Measurements from ENCODE around the gene CALN1.

CALN1 gene

GRCh38 chr7:72078301-72078700 lies 333.8 kb downstream of the CALN1 start:
- Histone ChIP-seq H3K4me1 (ENCODE audit: control insufficient read depth, insufficient read depth, low read depth, low read length) (no peaks in the 10 kb centered on the region), H4K8ac (ENCODE audit: low read length) (no peak overlapping the region), H3K27ac (ENCODE audit: low read length, poor library complexity, severe bottlenecking) (no peak overlapping the region), H2BK12ac (ENCODE audit: low read length in 2 of 2) (no peak overlapping the region), H3K9ac (ENCODE audit: low read length) (no peak overlapping the region), H2BK5ac (ENCODE audit: low read depth, low read length, poor library complexity, severe bottlenecking) (no peak overlapping the region), H3K4me3 (ENCODE audit: insufficient read depth in 1 of 2, low read depth in 1 of 2, low read length in 2 of 2) (no peak overlapping the region), H2BK120ac (ENCODE audit: low read depth, low read length) (no peak overlapping the region), H3K23ac (ENCODE audit: low read length in 2 of 2) (no peak overlapping the region), H4K91ac (ENCODE audit: low read length) (no peak overlapping the region), H3K4ac (ENCODE audit: low read depth in 1 of 2, low read length in 2 of 2) (no peak overlapping the region), H3K27me3 (ENCODE audit: control insufficient read depth in 1 of 2, insufficient read depth in 1 of 2, low read length in 2 of 2) (peaks cover 0 to 12% of the 10 kb centered on the region in 2 experiments), H3K9me3 (ENCODE audit: control insufficient read depth, low read length) (peaks cover 21% of the 10 kb centered on the region), H2AK5ac (ENCODE audit: low read length, severe bottlenecking) (no peak overlapping the region), H3K4me2 (ENCODE audit: low read length, poor library complexity, severe bottlenecking) (no peak overlapping the region), H3K14ac (ENCODE audit: low read length in 2 of 2) (no peak overlapping the region), H3K18ac (ENCODE audit: low read depth in 1 of 2, low read length in 2 of 2) (no peak overlapping the region), H2AFZ (ENCODE audit: low read depth, low read length) (no peak overlapping the region), H3K79me1 (replicated peaks; ENCODE audit: low read length, poor library complexity, severe bottlenecking) (no peaks in the 10 kb centered on the region), H3K36me3 (ENCODE audit: control insufficient read depth in 1 of 2, insufficient read depth in 2 of 2, low read depth in 1 of 2, low read length in 2 of 2) (no peaks in the 10 kb centered on the region), H2BK15ac (ENCODE audit: low read depth, poor library complexity, severe bottlenecking) (no peak overlapping the region)
- no peak for DNase-seq
- WGBS: 92% methylated on average over 8 of the region's 8 CpGs

GRCh38 chr7:72077786-72078185 lies 334.4 kb downstream of the CALN1 start:
- peaks cover 0 to 12% of the 10 kb centered on the region in 2 experiments for H3K27me3 ChIP-seq (ENCODE audit: control insufficient read depth in 1 of 2, insufficient read depth in 1 of 2, low read length in 2 of 2)
- H2BK15ac ChIP-seq (ENCODE audit: low read depth, poor library complexity, severe bottlenecking): no peak overlapping the region
- H3K79me1 ChIP-seq (replicated peaks; ENCODE audit: low read length, poor library complexity, severe bottlenecking): no peaks in the 10 kb centered on the region
- no peaks in the 10 kb centered on the region for H3K36me3 ChIP-seq (ENCODE audit: control insufficient read depth in 1 of 2, insufficient read depth in 2 of 2, low read depth in 1 of 2, low read length in 2 of 2)
- no peak overlapping the region for H2BK120ac ChIP-seq (ENCODE audit: low read depth, low read length)
- H3K23ac ChIP-seq (ENCODE audit: low read length in 2 of 2): no peak overlapping the region
- no peak overlapping the region for H4K8ac ChIP-seq (ENCODE audit: low read length)
- H3K4me1 ChIP-seq (ENCODE audit: control insufficient read depth, insufficient read depth, low read depth, low read length): no peaks in the 10 kb centered on the region
- no peak overlapping the region for H3K4me3 ChIP-seq (ENCODE audit: insufficient read depth in 1 of 2, low read depth in 1 of 2, low read length in 2 of 2)
- H4K91ac ChIP-seq (ENCODE audit: low read length): no peak overlapping the region
- H3K4me2 ChIP-seq (ENCODE audit: low read length, poor library complexity, severe bottlenecking): no peak overlapping the region
- no peak overlapping the region for H3K9ac ChIP-seq (ENCODE audit: low read length)
- no peak overlapping the region for H2BK5ac ChIP-seq (ENCODE audit: low read depth, low read length, poor library complexity, severe bottlenecking)
- 65% methylated on average over 4 of the region's 4 CpGs for WGBS
- H2AK5ac ChIP-seq (ENCODE audit: low read length, severe bottlenecking): no peak overlapping the region
- no peak overlapping the region for H3K14ac ChIP-seq (ENCODE audit: low read length in 2 of 2)
- H3K4ac ChIP-seq (ENCODE audit: low read depth in 1 of 2, low read length in 2 of 2): no peak overlapping the region
- H2BK12ac ChIP-seq (ENCODE audit: low read length in 2 of 2): no peak overlapping the region
- H3K18ac ChIP-seq (ENCODE audit: low read depth in 1 of 2, low read length in 2 of 2): no peak overlapping the region
- peaks cover 21% of the 10 kb centered on the region for H3K9me3 ChIP-seq (ENCODE audit: control insufficient read depth, low read length)
- H3K27ac ChIP-seq (ENCODE audit: low read length, poor library complexity, severe bottlenecking): no peak overlapping the region
- no peak overlapping the region for H2AFZ ChIP-seq (ENCODE audit: low read depth, low read length)
- DNase-seq: no peak

- Histone ChIP-seq H2BK15ac (ENCODE audit: low read depth, poor library complexity, severe bottlenecking) (no peak overlapping the region), H3K27ac (ENCODE audit: low read length, poor library complexity, severe bottlenecking) (no peak overlapping the region), H2BK12ac (ENCODE audit: low read length in 2 of 2) (no peak overlapping the region), H2AFZ (ENCODE audit: low read depth, low read length) (no peak overlapping the region), H3K9me3 (ENCODE audit: control insufficient read depth, low read length) (peaks cover 42% of the 10 kb centered on the region), H2AK5ac (ENCODE audit: low read length, severe bottlenecking) (no peak overlapping the region), H3K36me3 (ENCODE audit: control insufficient read depth in 1 of 2, insufficient read depth in 2 of 2, low read depth in 1 of 2, low read length in 2 of 2) (no peaks in the 10 kb centered on the region), H2BK5ac (ENCODE audit: low read depth, low read length, poor library complexity, severe bottlenecking) (no peak overlapping the region), H3K18ac (ENCODE audit: low read depth in 1 of 2, low read length in 2 of 2) (no peak overlapping the region), H4K8ac (ENCODE audit: low read length) (no peak overlapping the region), H3K4me1 (ENCODE audit: control insufficient read depth, insufficient read depth, low read depth, low read length) (no peaks in the 10 kb centered on the region), H3K14ac (ENCODE audit: low read length in 2 of 2) (no peak overlapping the region), H3K4me3 (ENCODE audit: insufficient read depth in 1 of 2, low read depth in 1 of 2, low read length in 2 of 2) (no peak overlapping the region), H3K79me1 (replicated peaks; ENCODE audit: low read length, poor library complexity, severe bottlenecking) (no peaks in the 10 kb centered on the region), H4K91ac (ENCODE audit: low read length) (no peak overlapping the region), H2BK120ac (ENCODE audit: low read depth, low read length) (no peak overlapping the region), H3K27me3 (ENCODE audit: control insufficient read depth in 1 of 2, insufficient read depth in 1 of 2, low read length in 2 of 2) (no peaks in the 10 kb centered on the region), H3K4ac (ENCODE audit: low read depth in 1 of 2, low read length in 2 of 2) (no peak overlapping the region), H3K9ac (ENCODE audit: low read length) (no peak overlapping the region), H3K23ac (ENCODE audit: low read length in 2 of 2) (no peak overlapping the region), H3K4me2 (ENCODE audit: low read length, poor library complexity, severe bottlenecking) (no peak overlapping the region)
- DNase-seq: no peak
Observed at GRCh38 chr7:72072901-72073300, 339.2 kb downstream of the CALN1 start.

- DNase-seq: no peak
- Histone ChIP-seq H2BK12ac (ENCODE audit: low read length in 2 of 2) (no peak overlapping the region), H2AFZ (ENCODE audit: low read depth, low read length) (no peak overlapping the region), H3K27me3 (ENCODE audit: control insufficient read depth in 1 of 2, insufficient read depth in 1 of 2, low read length in 2 of 2) (no peaks in the 10 kb centered on the region), H2AK5ac (ENCODE audit: low read length, severe bottlenecking) (no peak overlapping the region), H3K4me2 (ENCODE audit: low read length, poor library complexity, severe bottlenecking) (no peak overlapping the region), H3K18ac (ENCODE audit: low read depth in 1 of 2, low read length in 2 of 2) (no peak overlapping the region), H3K27ac (ENCODE audit: low read length, poor library complexity, severe bottlenecking) (no peak overlapping the region), H2BK15ac (ENCODE audit: low read depth, poor library complexity, severe bottlenecking) (no peak overlapping the region), H2BK5ac (ENCODE audit: low read depth, low read length, poor library complexity, severe bottlenecking) (no peak overlapping the region), H3K4me1 (ENCODE audit: control insufficient read depth, insufficient read depth, low read depth, low read length) (no peaks in the 10 kb centered on the region), H3K9ac (ENCODE audit: low read length) (no peak overlapping the region), H3K14ac (ENCODE audit: low read length in 2 of 2) (no peak overlapping the region), H2BK120ac (ENCODE audit: low read depth, low read length) (no peak overlapping the region), H3K4ac (ENCODE audit: low read depth in 1 of 2, low read length in 2 of 2) (no peak overlapping the region), H4K91ac (ENCODE audit: low read length) (no peak overlapping the region), H4K8ac (ENCODE audit: low read length) (no peak overlapping the region), H3K36me3 (ENCODE audit: control insufficient read depth in 1 of 2, insufficient read depth in 2 of 2, low read depth in 1 of 2, low read length in 2 of 2) (no peaks in the 10 kb centered on the region), H3K4me3 (ENCODE audit: insufficient read depth in 1 of 2, low read depth in 1 of 2, low read length in 2 of 2) (no peak overlapping the region), H3K79me1 (replicated peaks; ENCODE audit: low read length, poor library complexity, severe bottlenecking) (no peaks in the 10 kb centered on the region), H3K9me3 (ENCODE audit: control insufficient read depth, low read length) (peaks cover 30% of the 10 kb centered on the region), H3K23ac (ENCODE audit: low read length in 2 of 2) (no peak overlapping the region)
Observed at GRCh38 chr7:72069263-72069662, 342.9 kb downstream of the CALN1 start.
